Rectal smooth muscle tissue (tissue), 1 donor: Measurements from ENCODE around the gene CCDC57.

Experiments used
- H3K27ac ChIP-seq: one replicate; pipeline ENCODE4 v1.7.0; 2013; ENCODE audit warnings: low read depth, low read length, inconsistent platforms
- H3K27me3 ChIP-seq: one replicate; pipeline ENCODE4 v1.7.0; 2013; ENCODE audit warnings: low read length; ENCODE audit not compliant: control insufficient read depth, insufficient read depth
- H3K36me3 ChIP-seq: one replicate; pipeline ENCODE4 v1.7.0; 2013; ENCODE audit warnings: low read length; ENCODE audit not compliant: control insufficient read depth, insufficient read depth
- H3K4me1 ChIP-seq: one replicate; pipeline ENCODE4 v1.7.0; 2013; ENCODE audit warnings: low read length; ENCODE audit not compliant: control insufficient read depth, insufficient read depth
- H3K4me3 ChIP-seq: one replicate; pipeline ENCODE4 v1.7.0; 2013; ENCODE audit warnings: low read length
- H3K9ac ChIP-seq: one replicate; pipeline ENCODE4 v1.7.0; 2013; ENCODE audit warnings: low read length

The CCDC57 gene

DNA sequence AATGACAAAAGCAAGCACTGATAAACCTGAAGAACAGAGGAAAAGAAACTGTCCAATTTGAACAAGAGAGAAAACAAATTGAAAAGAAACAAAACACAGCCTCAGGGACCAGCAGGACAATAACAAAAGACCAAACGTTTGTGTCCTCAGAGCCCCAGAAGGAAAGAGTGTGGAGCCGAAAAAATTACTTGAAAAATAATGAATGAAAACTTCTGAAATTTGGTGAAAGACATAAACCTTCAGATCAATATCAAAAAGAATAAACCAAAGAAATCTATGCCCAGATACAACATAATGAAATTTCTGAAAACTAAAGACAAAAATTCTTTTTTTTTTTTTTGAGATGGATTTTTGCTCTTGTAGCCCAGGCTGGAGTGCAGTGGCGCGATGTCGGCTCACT lies 45.6 kb downstream of the CCDC57 start:
- Histone ChIP-seq H3K9ac (no peak overlapping the region), H3K27me3 (no peaks in the 10 kb centered on the region), H3K4me1 (no peaks in the 10 kb centered on the region), H3K36me3 (peaks cover 12% of the 10 kb centered on the region), H3K4me3 (no peak overlapping the region), H3K27ac (no peak overlapping the region)

DNA sequence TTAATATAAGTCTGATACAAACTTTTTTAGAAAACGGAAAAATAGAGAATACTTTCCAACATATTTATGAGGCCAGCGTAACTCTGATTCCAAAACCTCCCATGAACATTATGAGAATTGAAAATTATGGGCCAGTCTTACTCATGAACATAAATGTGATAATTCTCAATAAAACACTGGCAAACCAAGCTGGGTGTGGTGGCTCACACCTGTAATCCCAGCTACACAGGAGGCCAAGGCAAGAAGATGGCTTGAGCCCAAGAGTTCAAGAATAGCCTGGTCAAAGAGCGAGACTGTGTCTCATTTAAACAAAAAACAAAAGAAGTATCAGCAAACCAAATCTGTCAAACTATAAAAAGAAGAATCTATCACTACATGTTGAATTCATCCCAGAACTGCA lies 47.8 kb downstream of the CCDC57 start:
- Histone ChIP-seq H3K4me3 (no peak overlapping the region), H3K9ac (no peak overlapping the region), H3K27ac (no peak overlapping the region), H3K4me1 (no peaks in the 10 kb centered on the region), H3K36me3 (peaks cover 5% of the 10 kb centered on the region), H3K27me3 (no peaks in the 10 kb centered on the region)

DNA sequence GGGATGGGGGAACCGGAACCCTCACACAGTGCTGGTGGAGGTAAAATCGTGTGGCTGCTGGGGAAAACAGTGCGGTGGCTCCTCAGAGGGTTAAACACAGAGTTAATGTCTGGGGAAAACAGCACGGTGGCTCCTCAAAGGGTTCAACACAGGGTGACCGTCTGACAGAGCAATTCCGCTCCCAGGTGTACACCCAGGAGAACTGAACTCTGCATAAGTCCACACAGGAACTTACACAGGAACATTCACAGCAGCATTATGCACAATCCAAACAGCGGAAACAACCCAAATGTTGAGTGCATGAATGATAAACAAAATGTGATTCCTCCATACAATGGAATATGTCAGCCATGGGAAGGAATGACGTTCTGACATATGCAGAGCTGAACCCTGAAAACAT lies 51.4 kb downstream of the CCDC57 start:
- Histone ChIP-seq H3K4me3 (no peak overlapping the region), H3K4me1 (no peaks in the 10 kb centered on the region), H3K9ac (no peak overlapping the region), H3K36me3 (peaks cover 8% of the 10 kb centered on the region), H3K27ac (no peak overlapping the region), H3K27me3 (no peaks in the 10 kb centered on the region)

DNA sequence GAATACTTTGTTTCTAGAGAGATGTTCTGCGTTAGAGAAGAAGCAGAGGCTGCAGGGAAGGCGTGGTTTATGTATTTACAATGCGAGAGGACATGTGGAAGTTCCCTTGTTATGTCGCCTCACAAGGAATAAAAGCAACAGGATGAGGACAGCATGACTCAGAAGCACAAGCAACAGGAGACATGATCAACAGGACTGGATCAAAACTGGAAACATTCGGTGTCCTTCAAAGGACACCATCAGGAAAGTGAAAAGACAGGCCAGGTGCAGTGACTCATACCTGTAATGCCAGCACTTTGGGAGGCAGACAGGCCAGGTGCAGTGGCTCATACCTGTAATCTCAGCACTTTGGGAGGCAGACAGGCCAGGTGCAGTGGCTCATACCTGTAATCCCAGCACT lies 52.6 kb downstream of the CCDC57 start:
- no peaks in the 10 kb centered on the region for H3K4me1 ChIP-seq
- H3K9ac ChIP-seq = no peak overlapping the region
- no peak overlapping the region for H3K27ac ChIP-seq
- H3K4me3 ChIP-seq = no peak overlapping the region
- H3K36me3 ChIP-seq = peaks cover 5% of the 10 kb centered on the region
- no peaks in the 10 kb centered on the region for H3K27me3 ChIP-seq

DNA sequence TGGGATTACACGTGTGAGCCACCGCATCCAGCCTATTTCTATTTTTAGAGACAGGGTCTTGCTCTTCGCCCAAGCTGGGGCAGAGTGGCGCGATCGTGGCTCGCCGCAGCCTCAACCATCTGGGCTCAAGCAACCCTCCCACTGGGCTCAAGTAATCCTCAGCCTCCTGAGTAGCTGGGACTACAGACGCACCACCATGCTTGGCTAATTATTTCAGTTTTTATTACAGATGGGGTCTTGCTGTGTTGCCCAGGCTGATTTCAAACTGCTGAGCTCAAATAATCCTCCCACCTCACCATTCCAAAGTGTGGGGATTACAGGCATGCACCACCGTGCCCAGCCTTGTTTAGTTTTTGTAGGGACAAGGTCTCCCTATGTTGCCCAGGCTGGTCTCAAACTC lies 53.8 kb downstream of the CCDC57 start:
- Histone ChIP-seq H3K27ac (no peak overlapping the region), H3K9ac (no peak overlapping the region), H3K4me1 (no peaks in the 10 kb centered on the region), H3K4me3 (no peak overlapping the region), H3K36me3 (peaks cover 12% of the 10 kb centered on the region), H3K27me3 (peaks cover 4% of the 10 kb centered on the region)

DNA sequence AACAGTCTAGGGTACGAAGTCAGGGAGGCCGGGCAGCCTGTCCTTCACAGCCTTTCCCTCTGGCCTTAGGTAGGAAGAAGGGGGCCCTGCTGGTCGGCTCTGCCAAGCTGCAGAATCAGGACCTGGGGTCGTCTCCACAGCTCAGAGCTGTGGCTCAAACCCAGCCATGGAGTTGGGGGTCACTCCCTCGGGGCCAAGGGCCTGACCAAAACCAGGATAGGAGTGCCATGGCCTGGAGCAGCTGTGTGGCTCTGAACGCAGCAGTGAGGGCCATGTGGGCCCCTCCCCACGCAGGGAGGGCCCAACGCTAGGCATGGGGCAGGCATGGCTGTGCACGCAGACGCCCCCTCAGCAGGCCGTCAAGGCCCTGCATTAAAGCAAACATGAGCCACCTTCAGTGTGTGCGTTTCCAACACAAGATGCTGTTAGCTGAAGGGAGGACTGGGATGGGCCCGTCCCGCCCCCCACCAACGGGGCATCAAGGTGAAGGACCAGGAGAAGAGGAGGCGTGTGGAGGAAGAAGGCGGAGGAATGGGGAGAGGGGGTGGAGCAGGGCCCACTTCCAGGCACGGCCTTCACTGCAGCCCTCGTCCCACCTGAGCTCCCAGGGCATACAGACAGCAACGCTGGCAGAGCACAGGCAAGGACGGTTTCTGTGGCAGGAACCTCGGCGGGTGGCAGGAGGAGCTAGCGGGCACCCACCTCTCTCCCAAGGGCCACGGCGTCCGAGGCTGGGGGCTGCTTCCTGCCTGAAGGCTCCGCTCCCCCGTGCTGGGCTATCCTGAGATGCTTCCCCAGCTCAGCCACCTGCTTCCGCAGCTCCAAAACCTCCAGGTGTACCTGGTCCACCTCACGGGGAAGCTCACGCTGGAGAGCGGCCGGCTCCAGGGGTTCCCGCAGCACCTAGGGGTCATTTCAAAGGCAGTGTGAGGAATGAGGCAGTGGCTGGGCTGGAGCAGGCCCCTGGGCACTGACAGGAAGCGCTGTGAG lies 55.3 kb downstream of the CCDC57 start:
- H3K4me1 ChIP-seq = no peaks in the 10 kb centered on the region
- no peak overlapping the region for H3K9ac ChIP-seq
- H3K27ac ChIP-seq = no peak overlapping the region
- H3K4me3 ChIP-seq = no peak overlapping the region
- peaks cover 9% of the 10 kb centered on the region for H3K36me3 ChIP-seq
- peaks cover 4% of the 10 kb centered on the region for H3K27me3 ChIP-seq

DNA sequence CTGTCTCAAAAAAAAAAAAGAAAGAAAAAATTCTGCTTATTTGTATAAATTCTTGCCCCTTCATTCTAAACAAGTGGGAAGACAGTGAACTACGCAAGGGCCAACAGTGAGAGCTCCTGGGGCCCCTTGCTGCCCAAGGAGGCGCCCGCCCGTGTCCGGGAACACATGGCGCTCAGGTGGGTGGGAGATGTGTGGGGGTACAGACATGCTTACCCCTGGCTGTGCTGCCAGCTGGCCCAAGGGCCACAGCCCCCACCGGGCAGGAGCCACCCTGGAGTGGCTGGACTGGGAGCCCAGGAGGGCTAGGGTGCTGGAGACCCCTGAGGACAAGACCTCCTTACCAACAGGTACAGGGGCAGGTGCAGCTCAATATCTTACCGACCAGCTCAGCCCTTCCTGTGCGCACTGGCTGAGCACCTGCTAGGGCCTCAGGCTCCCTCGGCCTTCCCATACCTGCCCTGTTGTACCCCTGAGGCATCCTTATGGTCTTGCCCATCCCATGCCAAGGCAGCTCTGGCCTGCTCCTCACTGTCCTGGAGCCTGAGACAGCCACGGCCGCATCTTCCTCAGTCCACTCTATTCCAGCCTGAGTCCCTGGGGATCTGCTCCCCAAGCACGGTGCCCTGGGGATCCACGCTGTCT lies 56.2 kb downstream of the CCDC57 start:
- Histone ChIP-seq H3K9ac (no peak overlapping the region), H3K27ac (no peak overlapping the region), H3K27me3 (peaks cover 4% of the 10 kb centered on the region), H3K4me3 (no peak overlapping the region), H3K4me1 (no peaks in the 10 kb centered on the region), H3K36me3 (peaks cover 9% of the 10 kb centered on the region)

DNA sequence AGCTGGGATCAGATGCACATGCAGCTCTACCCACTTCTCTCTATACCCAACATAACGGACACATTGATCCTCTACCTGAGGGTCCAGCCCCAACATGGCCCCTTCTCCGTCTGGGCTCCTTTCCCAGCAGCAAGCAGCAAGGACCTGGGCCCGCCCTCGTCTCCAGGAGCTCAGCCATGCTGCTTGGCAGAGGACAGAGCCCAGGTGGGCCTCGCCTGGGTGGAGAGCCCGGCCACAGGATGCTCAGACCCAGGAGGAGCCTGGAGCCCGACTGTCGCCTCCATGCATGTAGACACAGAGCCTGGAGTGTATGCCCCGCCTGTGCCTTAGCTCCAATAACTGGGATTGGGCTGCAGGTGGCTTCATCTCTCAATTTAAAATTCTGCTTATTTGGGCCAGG lies 57.0 kb downstream of the CCDC57 start:
- Histone ChIP-seq H3K4me3 (no peak overlapping the region), H3K9ac (no peak overlapping the region), H3K27me3 (peaks cover 4% of the 10 kb centered on the region), H3K27ac (no peak overlapping the region), H3K36me3 (peaks cover 9% of the 10 kb centered on the region), H3K4me1 (no peaks in the 10 kb centered on the region)

DNA sequence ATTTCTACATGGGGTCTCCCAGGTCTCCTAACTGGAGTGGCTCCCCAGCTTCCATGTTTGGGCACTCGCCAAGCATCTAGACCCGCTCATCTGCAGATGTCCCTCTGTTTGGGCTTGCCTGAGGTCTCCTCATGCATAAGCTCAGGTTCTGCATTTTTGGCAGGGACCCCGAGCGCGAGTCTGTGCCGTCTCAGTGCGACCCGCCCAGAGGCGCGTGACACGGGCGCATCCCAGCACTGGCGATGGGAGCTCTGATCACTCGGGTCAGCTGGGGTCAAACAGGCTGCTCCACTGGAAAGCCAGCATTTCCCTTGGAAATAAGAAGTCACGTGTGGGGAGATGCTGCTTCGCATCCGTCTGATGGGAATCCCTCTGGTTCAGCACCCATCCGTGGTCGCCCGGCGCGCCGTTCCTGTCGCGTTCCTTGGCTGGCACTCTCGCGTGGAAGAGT lies 57.7 kb downstream of the CCDC57 start:
- peaks cover 4% of the 10 kb centered on the region for H3K27me3 ChIP-seq
- H3K4me1 ChIP-seq = no peaks in the 10 kb centered on the region
- H3K36me3 ChIP-seq = peaks cover 9% of the 10 kb centered on the region
- no peak overlapping the region for H3K9ac ChIP-seq
- H3K27ac ChIP-seq = no peak overlapping the region
- no peak overlapping the region for H3K4me3 ChIP-seq

DNA sequence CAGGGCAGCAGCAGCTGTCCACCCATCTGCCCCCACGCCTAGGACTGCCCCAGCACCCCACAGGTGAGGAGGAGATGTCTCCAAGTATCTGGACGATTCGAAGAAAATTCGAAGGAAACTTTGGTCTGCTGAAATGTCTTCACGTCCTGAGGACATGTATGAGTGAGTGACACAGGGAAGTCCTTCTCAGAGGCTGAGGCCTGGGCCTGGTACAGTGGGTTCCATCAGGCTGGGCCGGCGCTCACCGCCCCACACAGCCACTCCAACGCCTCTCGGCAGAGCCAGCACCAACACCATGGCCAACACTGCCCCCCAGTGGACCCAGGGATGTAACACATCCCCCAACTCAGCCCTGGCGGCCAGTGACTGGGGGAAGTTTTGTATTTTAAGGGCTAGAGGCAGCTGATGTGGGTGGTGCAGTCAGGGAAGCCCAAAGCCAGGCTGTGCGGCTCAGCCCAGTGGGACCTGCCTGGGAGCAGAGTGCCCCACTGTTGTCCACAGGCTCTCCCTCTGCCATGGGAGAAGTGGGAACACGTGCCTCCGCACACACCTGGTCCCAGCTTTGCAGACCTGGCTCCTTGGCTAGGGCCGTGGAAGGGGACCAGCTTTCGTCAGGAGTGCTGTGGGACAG lies 58.8 kb downstream of the CCDC57 start:
- no peak overlapping the region for H3K27ac ChIP-seq

DNA sequence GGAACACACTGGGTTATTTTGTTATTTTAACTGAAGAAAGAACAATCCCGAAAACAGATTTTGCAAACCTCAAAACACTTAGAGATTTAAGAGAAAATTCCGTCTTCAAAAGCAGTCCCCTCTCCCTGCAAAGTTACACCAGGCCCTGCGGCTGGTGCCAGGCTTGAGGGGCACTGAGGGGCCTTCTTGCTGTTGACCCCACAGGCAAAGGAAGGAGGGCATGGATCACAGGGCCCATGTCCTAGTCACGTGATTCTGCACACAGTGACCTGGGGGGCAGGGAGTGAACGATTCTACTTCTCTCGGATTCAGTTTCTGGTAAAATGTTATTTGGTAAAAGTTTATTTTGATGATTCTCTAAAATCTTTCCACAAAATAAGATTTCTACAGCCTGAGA lies 59.3 kb downstream of the CCDC57 start:
- no peak overlapping the region for H3K27ac ChIP-seq
- peaks cover 6% of the 10 kb centered on the region for H3K36me3 ChIP-seq
- no peaks in the 10 kb centered on the region for H3K4me1 ChIP-seq
- H3K9ac ChIP-seq = no peak overlapping the region
- H3K4me3 ChIP-seq = no peak overlapping the region
- H3K27me3 ChIP-seq = peaks cover 4% of the 10 kb centered on the region

More for the DNA sequence above, 58.8 kb downstream of the CCDC57 start:
- Histone ChIP-seq H3K4me3 (no peak overlapping the region), H3K4me1 (no peaks in the 10 kb centered on the region), H3K27me3 (peaks cover 4% of the 10 kb centered on the region), H3K36me3 (peaks cover 6% of the 10 kb centered on the region), H3K9ac (no peak overlapping the region)

DNA sequence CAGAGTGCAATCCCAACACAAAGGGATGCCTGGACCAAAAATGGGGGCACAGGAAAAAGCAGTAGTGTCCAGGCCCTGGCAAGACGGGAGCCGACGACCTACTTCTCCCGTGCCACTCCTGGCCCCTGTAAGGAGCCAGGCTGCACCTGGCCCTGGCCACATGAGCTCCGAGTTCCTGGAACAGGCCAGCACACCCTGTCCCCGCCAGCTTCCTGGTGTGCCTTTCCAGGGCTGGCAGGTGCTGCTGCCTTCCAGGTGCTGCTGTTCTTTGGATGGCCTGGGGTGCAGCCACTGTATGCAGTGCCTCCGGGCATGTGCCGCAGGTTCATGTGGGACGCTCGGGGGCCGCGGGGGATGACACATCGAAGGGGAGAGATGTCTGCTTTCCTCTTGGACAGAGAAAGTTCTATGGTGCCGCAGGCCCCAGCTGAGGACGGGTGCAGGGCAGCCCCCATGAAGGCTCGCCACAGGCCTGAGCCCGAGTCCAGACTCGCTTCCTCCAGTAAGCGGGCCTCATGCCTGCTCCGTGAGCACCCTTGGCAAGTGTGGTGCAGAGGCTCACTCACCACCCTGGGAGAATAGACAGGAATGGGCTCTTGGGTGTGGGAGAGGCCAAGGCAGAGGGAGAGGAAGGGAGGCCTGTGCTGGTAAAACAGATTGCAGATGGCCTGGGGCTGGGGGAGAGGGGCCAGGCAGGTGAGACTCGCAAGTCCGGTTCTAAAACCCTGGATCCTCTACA lies 59.9 kb downstream of the CCDC57 start:
- Histone ChIP-seq H3K4me1 (no peaks in the 10 kb centered on the region), H3K9ac (no peak overlapping the region), H3K27me3 (peaks cover 4% of the 10 kb centered on the region), H3K27ac (no peak overlapping the region), H3K4me3 (no peak overlapping the region), H3K36me3 (peaks cover 6% of the 10 kb centered on the region)
